HepG2 (cell line): ENCODE data around the gene FAM24A. TPM values are rescaled to one million over a fixed set of nuclear protein-coding genes. Genes with fewer than 3 reads are reported as not detected.

ENCODE experiments used
- ATAC-seq: fragments of 200-7000 bp; cut with Tn5 transposase; 3 replicates; pipeline ENCODE4 v1.9.1; 2020; ENCODE audit warnings: mild to moderate bottlenecking, moderate library complexity
- BruUV-seq: library from RNA; stranded (reverse); fragments of 400-500 nt; replicated peaks from 2 replicates; lab custom pipeline; 2021; lab: Mats Ljungman, UMichigan
- CTCF ChIA-PET: fragments of 300-600 bp; formaldehyde crosslinking; extraction: SDS; loops from one replicate; lab custom pipeline; 2021; ENCODE audit warnings: low total read pairs, inconsistent platforms, low intra/inter-chr PET ratio; lab: Yijun Ruan, JAX
- POLR2A ChIA-PET: fragments of 350-600 bp; sonication (Branson Sonifier 250); formaldehyde crosslinking; loops from one replicate; lab custom pipeline; 2020; ENCODE audit warnings: antibody characterized with exemption, inconsistent platforms; lab: Yijun Ruan, JAX
- DNase-seq: peaks from one replicate; pipeline ENCODE4 v3.0.0-alpha.2; 2015; ENCODE audit warnings: low spot score
- FAIRE-seq: peaks from 3 replicates; lab custom pipeline; 2011; peaks lifted over from hg19 to GRCh38; lab: Jason Lieb, UNC
- H2AFZ ChIP-seq: one replicate; pipeline ENCODE4 v1.6.1; 2011; ENCODE audit warnings: low read length, inconsistent platforms
- H3K27ac ChIP-seq: fragments of 300-600 bp; 3 replicates; pipeline ENCODE4 v1.8.0; 2011; ENCODE audit warnings: mixed run types, mild to moderate bottlenecking, mixed read lengths, low read length, inconsistent platforms; ENCODE audit not compliant: insufficient read depth; ENCODE audit errors: extremely low read length
- H3K27me3 ChIP-seq, 2 experiments: fragments of 200-600 bp in 1 of 2; 2 replicates in 1 of 2; 3 replicates in 1 of 2; pipeline versions ENCODE4 v1.6.0 to v1.8.0; 2011; ENCODE audit warnings: low read length in 2 of 2, mild to moderate bottlenecking in 2 of 2, moderate library complexity in 2 of 2, inconsistent platforms in 1 of 2; ENCODE audit not compliant: insufficient read depth in 2 of 2, control insufficient read depth in 1 of 2
- H3K36me3 ChIP-seq, 2 experiments: fragments of 200-600 bp in 1 of 2; replicated peaks in 1 of 2; 2 replicates in 1 of 2; 3 replicates in 1 of 2; pipeline versions ENCODE4 v1.5.1 to v1.8.0; 2011; ENCODE audit warnings: low read length in 2 of 2, inconsistent platforms in 1 of 2; ENCODE audit not compliant: insufficient read depth in 2 of 2, control insufficient read depth in 1 of 2
- H3K4me1 ChIP-seq: 2 replicates; pipeline ENCODE4 v1.5.1; 2012; ENCODE audit warnings: low read length, inconsistent platforms; ENCODE audit not compliant: insufficient read depth
- H3K4me2 ChIP-seq: 2 replicates; pipeline ENCODE4 v1.6.0; 2011; ENCODE audit warnings: low read depth, low read length, inconsistent platforms
- H3K4me3 ChIP-seq, 3 experiments: fragments of 200-600 bp in 1 of 3; sonication (generic), shearing (Covaris generic) in 1 of 3; replicated peaks in 1 of 3; 2 replicates each; pipeline ENCODE4 v1.5.1; 2011 to 2016; ENCODE audit warnings: low read length in 3 of 3, inconsistent platforms in 2 of 3, low read depth in 2 of 3, mild to moderate bottlenecking in 2 of 3, control low read depth in 1 of 3, mixed read lengths in 1 of 3; ENCODE audit not compliant: insufficient read depth in 1 of 3
- H3K79me2 ChIP-seq: one replicate; pipeline ENCODE4 v1.6.1; 2011; ENCODE audit warnings: low read length, inconsistent platforms; ENCODE audit not compliant: insufficient read depth
- H3K9ac ChIP-seq: 2 replicates; pipeline ENCODE4 v1.6.0; 2011; ENCODE audit warnings: mild to moderate bottlenecking, low read depth, low read length, inconsistent platforms; ENCODE audit not compliant: insufficient read depth
- H3K9me3 ChIP-seq: 2 replicates; pipeline ENCODE4 v1.5.1; 2012; ENCODE audit warnings: mild to moderate bottlenecking, low read length
- H4K20me1 ChIP-seq: 2 replicates; pipeline ENCODE4 v1.6.0; 2011; ENCODE audit warnings: inconsistent platforms, mild to moderate bottlenecking, low read length, moderate library complexity; ENCODE audit not compliant: insufficient read depth
- CBX2 ChIP-seq, 2 experiments: fragments of 200-600 bp in 1 of 2; sonication (generic); formaldehyde crosslinking in 1 of 2; IDR thresholded peaks; 2 replicates each; pipeline versions ENCODE4 v1.7.0 to v1.8.1; 2018 to 2022; ENCODE audit warnings: low read depth in 2 of 2, low read length in 1 of 2, mild to moderate bottlenecking in 1 of 2, missing genetic modification reagents in 1 of 2
- CHD4 ChIP-seq: fragments of 200-600 bp; sonication (generic); IDR thresholded peaks from 2 replicates; pipeline ENCODE4 v1.7.0; 2017; ENCODE audit warnings: mild to moderate bottlenecking, low read length, borderline replicate concordance
- ETV5 ChIP-seq: IDR thresholded peaks from 2 replicates; pipeline ENCODE4 v1.6.1; 2018; ENCODE audit warnings: missing biosample characterization, missing genetic modification reagents, inconsistent platforms, borderline replicate concordance
- FOXM1 ChIP-seq: sonication (generic); formaldehyde crosslinking; IDR thresholded peaks from 2 replicates; pipeline ENCODE4 v1.5.0; 2020; ENCODE audit warnings: missing genetic modification reagents
- HNRNPLL ChIP-seq: fragments of 200-400 bp; formaldehyde crosslinking; IDR thresholded peaks from 2 replicates; pipeline ENCODE4 v1.6.1; 2017; ENCODE audit warnings: mild to moderate bottlenecking, low read depth, low read length; ENCODE audit not compliant: poor library complexity, severe bottlenecking
- MATR3 ChIP-seq: sonication (generic); formaldehyde crosslinking; IDR thresholded peaks from 2 replicates; pipeline ENCODE4 v1.4.0; 2020; ENCODE audit warnings: missing genetic modification reagents
- MTA3 ChIP-seq: sonication (generic); formaldehyde crosslinking; IDR thresholded peaks from 2 replicates; pipeline ENCODE4 v1.4.0; 2020; ENCODE audit warnings: missing genetic modification reagents
- PHB2 ChIP-seq: fragments of 450-650 bp; IDR thresholded peaks from 2 replicates; pipeline ENCODE4 v1.6.1; 2018; ENCODE audit not compliant: partially characterized antibody
- POGK ChIP-seq: sonication (generic); formaldehyde crosslinking; conservative IDR thresholded peaks from 2 replicates; pipeline ENCODE4 v1.8.0; 2022; ENCODE audit warnings: mild to moderate bottlenecking, moderate library complexity, missing genetic modification reagents
- POLR2G ChIP-seq: fragments of 200-400 bp; formaldehyde crosslinking; IDR thresholded peaks from 2 replicates; pipeline ENCODE4 v1.6.1; 2018; ENCODE audit warnings: mild to moderate bottlenecking, low read depth, low read length, moderate library complexity
- REXO4 ChIP-seq: sonication (generic); formaldehyde crosslinking; IDR thresholded peaks from 2 replicates; pipeline ENCODE4 v1.8.0; 2022; ENCODE audit warnings: missing genetic modification reagents, mild to moderate bottlenecking, borderline replicate concordance
- TFDP2 ChIP-seq: sonication (generic); formaldehyde crosslinking; IDR thresholded peaks from 2 replicates; pipeline ENCODE4 v1.4.0; 2020; ENCODE audit warnings: missing genetic modification reagents
- ZBTB34 ChIP-seq: sonication (generic); formaldehyde crosslinking; IDR thresholded peaks from 2 replicates; pipeline ENCODE4 v1.8.0; 2022; ENCODE audit warnings: mild to moderate bottlenecking, missing genetic modification reagents
- ZFP36 ChIP-seq: fragments of 150-350 bp; IDR thresholded peaks from 2 replicates; pipeline ENCODE4 v1.6.1; 2018; ENCODE audit warnings: borderline replicate concordance, low read length, low read depth; ENCODE audit not compliant: partially characterized antibody
- ZNF124 ChIP-seq: sonication (generic); formaldehyde crosslinking; IDR thresholded peaks from 2 replicates; pipeline ENCODE4 v1.4.0; 2020; ENCODE audit warnings: missing genetic modification reagents
- ZNF205 ChIP-seq: IDR thresholded peaks from 2 replicates; pipeline ENCODE4 v1.6.1; 2018; ENCODE audit warnings: missing biosample characterization, missing genetic modification reagents
- ZNF260 ChIP-seq: sonication (generic); formaldehyde crosslinking; IDR thresholded peaks from 2 replicates; pipeline ENCODE4 v1.4.0; 2020; ENCODE audit warnings: missing genetic modification reagents, low read depth, mild to moderate bottlenecking, borderline replicate concordance
- ZNF468 ChIP-seq: sonication (generic); formaldehyde crosslinking; IDR thresholded peaks from 2 replicates; pipeline ENCODE4 v1.8.0; 2022; ENCODE audit warnings: mild to moderate bottlenecking, moderate library complexity, missing genetic modification reagents
- ZNF652 ChIP-seq: IDR thresholded peaks from 2 replicates; pipeline ENCODE4 v1.6.1; 2016; ENCODE audit warnings: low read depth, borderline replicate concordance
- ZNF878 ChIP-seq: sonication (generic); formaldehyde crosslinking; IDR thresholded peaks from 2 replicates; pipeline ENCODE4 v1.8.1; 2023; ENCODE audit warnings: mild to moderate bottlenecking, missing genetic modification reagents, moderate library complexity
- WGBS: methylation state at CpG from one replicate; pipeline ENCODE4 v1.1.6; 2017; ENCODE audit warnings: low lambda C conversion rate; 5-methylcytosine and 5-hydroxymethylcytosine counted together
- in situ Hi-C: cut with HindIII; loops from 2 replicates; pipeline ENCODE4 v1.10.0; 2017; ENCODE audit warnings: low pct_unique_long_range_greater_than_20kb; ENCODE audit not compliant: extremely low pct_ligation_motif_present
- intact Hi-C: fragments of 100-400 bp; cut with micrococcal nuclease; formaldehyde crosslinking; loops from one replicate; pipeline ENCODE4 v1.10.0; 2022; ENCODE audit not compliant: unreplicated experiment
- polyA plus RNA-seq, 8 experiments: library from polyadenylated mRNA; depleted of rRNA in 3 of 8; stranded (reverse) in 7 of 8; unstranded in 1 of 8; fragments of >200 nt; fragmentation: Illumina TruSeq in 4 of 8; extraction: Trizol in 4 of 8; gene quantifications; 2 replicates each; pipeline versions ENCODE4 v1.2.1 to v1.2.3, GENCODE V29; 2011 to 2016; ENCODE audit warnings: low read depth in 4 of 8, missing spikeins in 1 of 8, mixed read lengths in 1 of 8; ENCODE audit not compliant: insufficient read depth in 1 of 8
- total RNA-seq, 5 experiments: library from RNA; depleted of rRNA; stranded (reverse); fragments of >200 nt; fragmentation: Illumina TruSeq; extraction: Trizol; gene quantifications; 2 replicates each; pipeline ENCODE4 v1.2.3, GENCODE V29; 2016; ENCODE audit warnings: low read depth in 1 of 5

FAM24A gene
- total and polyA plus RNA-seq, 2 of the 13 experiments (the other 11 are each of a cell fraction or from before 2014, with no cell fraction given) = not detected

GRCh38 chr10:122953902-122954730, 43.7 kb downstream of the FAM24A start, which contains the start of gene C10orf88:
Gene C10orf88 (minus strand): TSS chr10:122954227. CDS start chr10:122954178, 49 bp downstream.
- Histone ChIP-seq H3K4me2 (peak within 1 kb of the TSS; percentile 87), H3K79me2 (peaks cover 7% of the 10 kb centered on the region), H4K20me1 (no peaks in the 10 kb centered on the region), H3K27me3 (no peaks in the 10 kb centered on the region; a peak in 1 of 5 replicates), H3K9me3 (no peaks in the 10 kb centered on the region), H3K4me1 (peaks cover 48% of the 10 kb centered on the region), H2AFZ (peak within 1 kb of the TSS; percentile 62), H3K9ac (peak within 1 kb of the TSS; percentile 86), H3K27ac (peak within 1 kb of the TSS; percentile 81), H3K4me3 (peak within 1 kb of the TSS; percentile 70 to 92 (median 79)), H3K36me3 (no peaks in the 10 kb centered on the region)
- intact Hi-C loops (no loop called here), in situ Hi-C loops (no loop called here)
- DNase-seq (peak; percentile 96), FAIRE-seq (peak; percentile 28), ATAC-seq (peak; percentile 99)
- BruUV-seq = no TSS peak
- CTCF ChIA-PET = no interaction called here
- POLR2A ChIA-PET = interaction anchor here (0.6 to 1.4 kb wide), 6 partner anchors 26 to 1499 kb away, joined by 3 to 10 read pairs (median 4); partner anchors contain the start of genes ACADSB, BUB3, IKZF5 and PSTK
- whole genome bisulfite sequencing = 30% methylated on average over 49 of the region's 77 CpGs
- TF ChIP-seq ETV5 (peak; percentile 86), ZNF124 (CRISPR knock-in tag) (peak; percentile 96), MTA3 (CRISPR knock-in tag) (no peak), HNRNPLL (peak; percentile 80), ZNF878 (peak; percentile 91), TFDP2 (peak; percentile 99), CBX2 (IDR thresholded peaks at IDR 0.05; ENCODE audit: low read depth, low read length) (no peak), CBX2 (CRISPR knock-in tag; IDR thresholded peaks at IDR 0.05; ENCODE audit: low read depth) (no peak), POLR2G (peak; percentile 83), FOXM1 (CRISPR knock-in tag) (0 out of 2 replicates have a peak, but pooled peaks have one; percentile 34), POGK (CRISPR knock-in tag) (peak; percentile 89), ZNF652 (CRISPR knock-in tag) (no peak), ZNF468 (no peak; the same call in 1 of the 2 replicates), ZFP36 (no peak), CHD4 (no peak), REXO4 (CRISPR knock-in tag) (peak; percentile 48; the same call in 1 of the 2 replicates), MATR3 (CRISPR knock-in tag) (no peak), ZBTB34 (CRISPR knock-in tag) (peak; percentile 81), ZNF260 (no peak), ZNF205 (CRISPR knock-in tag) (peak; percentile 93), PHB2 (no peak)
